Measurements from ENCODE around the gene TRIOBP. TPM values are rescaled to one million over a fixed set of nuclear protein-coding genes. Genes with fewer than 3 reads are reported as not detected.

Gene TRIOBP
- total and polyA plus RNA-seq, 9 donors, result 36.4 to 61.5 (median 52.4) TPM

- H3K9me3 ChIP-seq (replicated peaks; ENCODE audit: control insufficient read depth, low read depth, low read length), result no peaks in the 10 kb centered on the region
- H3K27me3 ChIP-seq (ENCODE audit: control insufficient read depth, insufficient read depth, low read length), result no peaks in the 10 kb centered on the region
- no peak for DNase-seq
- peaks cover 75% of the 10 kb centered on the region for H3K36me3 ChIP-seq (ENCODE audit: control insufficient read depth, insufficient read depth, low read length)
- H3K27ac ChIP-seq (ENCODE audit: low read length), result no peak overlapping the region
- 92% methylated on average over 9 of the region's 11 CpGs for WGBS (ENCODE audit: insufficient coverage)
- no peak overlapping the region for H3K4me3 ChIP-seq (ENCODE audit: low read length)
- no peaks in the 10 kb centered on the region for H3K4me1 ChIP-seq (ENCODE audit: control insufficient read depth, insufficient read depth, low read length)
Observed at GRCh38 chr22:37759281-37759680, 62.4 kb downstream of the TRIOBP start.

GRCh38 chr22:37760152-37760551 lies 63.3 kb downstream of the TRIOBP start:
- H3K4me1 ChIP-seq (ENCODE audit: control insufficient read depth, insufficient read depth, low read length), result peaks cover 4% of the 10 kb centered on the region
- H3K27ac ChIP-seq (ENCODE audit: low read length), result no peak overlapping the region
- WGBS (ENCODE audit: insufficient coverage), result no CpG with 5 or more reads among the region's 3 CpGs
- peaks cover 67% of the 10 kb centered on the region for H3K36me3 ChIP-seq (ENCODE audit: control insufficient read depth, insufficient read depth, low read length)
- H3K27me3 ChIP-seq (ENCODE audit: control insufficient read depth, insufficient read depth, low read length), result no peaks in the 10 kb centered on the region
- DNase-seq, result no peak
- H3K9me3 ChIP-seq (replicated peaks; ENCODE audit: control insufficient read depth, low read depth, low read length), result no peaks in the 10 kb centered on the region
- no peak overlapping the region for H3K4me3 ChIP-seq (ENCODE audit: low read length)

GRCh38 chr22:37762389-37762836 lies 65.6 kb downstream of the TRIOBP start:
- Histone ChIP-seq H3K4me1 (ENCODE audit: control insufficient read depth, insufficient read depth, low read length) (peaks cover 4% of the 10 kb centered on the region), H3K4me3 (ENCODE audit: low read length) (no peak overlapping the region), H3K9me3 (replicated peaks; ENCODE audit: control insufficient read depth, low read depth, low read length) (no peaks in the 10 kb centered on the region), H3K27ac (ENCODE audit: low read length) (no peak overlapping the region), H3K27me3 (ENCODE audit: control insufficient read depth, insufficient read depth, low read length) (no peaks in the 10 kb centered on the region), H3K36me3 (ENCODE audit: control insufficient read depth, insufficient read depth, low read length) (peaks cover 60% of the 10 kb centered on the region)
- WGBS (ENCODE audit: insufficient coverage), result 78% methylated on average over 10 of the region's 10 CpGs
- no peak for DNase-seq

GRCh38 chr22:37763012-37763411 lies 66.2 kb downstream of the TRIOBP start:
- WGBS (ENCODE audit: insufficient coverage), result 82% methylated on average over 9 of the region's 9 CpGs
- no peak overlapping the region for H3K4me3 ChIP-seq (ENCODE audit: low read length)
- peaks cover 60% of the 10 kb centered on the region for H3K36me3 ChIP-seq (ENCODE audit: control insufficient read depth, insufficient read depth, low read length)
- DNase-seq, result no peak
- H3K4me1 ChIP-seq (ENCODE audit: control insufficient read depth, insufficient read depth, low read length), result peaks cover 4% of the 10 kb centered on the region
- no peaks in the 10 kb centered on the region for H3K27me3 ChIP-seq (ENCODE audit: control insufficient read depth, insufficient read depth, low read length)
- no peaks in the 10 kb centered on the region for H3K9me3 ChIP-seq (replicated peaks; ENCODE audit: control insufficient read depth, low read depth, low read length)
- H3K27ac ChIP-seq (ENCODE audit: low read length), result no peak overlapping the region

- Histone ChIP-seq H3K27me3 (ENCODE audit: control insufficient read depth, insufficient read depth, low read length) (no peaks in the 10 kb centered on the region), H3K4me3 (ENCODE audit: low read length) (no peak overlapping the region), H3K4me1 (ENCODE audit: control insufficient read depth, insufficient read depth, low read length) (peaks cover 4% of the 10 kb centered on the region), H3K36me3 (ENCODE audit: control insufficient read depth, insufficient read depth, low read length) (peaks cover 59% of the 10 kb centered on the region), H3K9me3 (replicated peaks; ENCODE audit: control insufficient read depth, low read depth, low read length) (no peaks in the 10 kb centered on the region), H3K27ac (ENCODE audit: low read length) (no peak overlapping the region)
- 83% methylated on average over 13 of the region's 16 CpGs for WGBS (ENCODE audit: insufficient coverage)
- DNase-seq, result no peak
Observed at GRCh38 chr22:37763652-37764051, 66.8 kb downstream of the TRIOBP start.

GRCh38 chr22:37764622-37765021 lies 67.8 kb downstream of the TRIOBP start:
- H3K27me3 ChIP-seq (ENCODE audit: control insufficient read depth, insufficient read depth, low read length), result no peaks in the 10 kb centered on the region
- DNase-seq, result no peak
- no peaks in the 10 kb centered on the region for H3K9me3 ChIP-seq (replicated peaks; ENCODE audit: control insufficient read depth, low read depth, low read length)
- H3K4me3 ChIP-seq (ENCODE audit: low read length), result no peak overlapping the region
- H3K4me1 ChIP-seq (ENCODE audit: control insufficient read depth, insufficient read depth, low read length), result peaks cover 4% of the 10 kb centered on the region
- no peak overlapping the region for H3K27ac ChIP-seq (ENCODE audit: low read length)
- peaks cover 58% of the 10 kb centered on the region for H3K36me3 ChIP-seq (ENCODE audit: control insufficient read depth, insufficient read depth, low read length)
- 72% methylated on average over 3 of the region's 6 CpGs for WGBS (ENCODE audit: insufficient coverage)

- Histone ChIP-seq H3K27ac (ENCODE audit: low read length) (no peak overlapping the region), H3K27me3 (ENCODE audit: control insufficient read depth, insufficient read depth, low read length) (no peaks in the 10 kb centered on the region), H3K4me1 (ENCODE audit: control insufficient read depth, insufficient read depth, low read length) (peaks cover 4% of the 10 kb centered on the region), H3K36me3 (ENCODE audit: control insufficient read depth, insufficient read depth, low read length) (peaks cover 55% of the 10 kb centered on the region), H3K9me3 (replicated peaks; ENCODE audit: control insufficient read depth, low read depth, low read length) (no peaks in the 10 kb centered on the region), H3K4me3 (ENCODE audit: low read length) (no peak overlapping the region)
- WGBS (ENCODE audit: insufficient coverage), result 90% methylated on average over 10 of the region's 13 CpGs
- DNase-seq, result no peak
Observed at GRCh38 chr22:37765498-37765897, 68.7 kb downstream of the TRIOBP start.

- no peaks in the 10 kb centered on the region for H3K27me3 ChIP-seq (ENCODE audit: control insufficient read depth, insufficient read depth, low read length)
- no peaks in the 10 kb centered on the region for H3K9me3 ChIP-seq (replicated peaks; ENCODE audit: control insufficient read depth, low read depth, low read length)
- peaks cover 4% of the 10 kb centered on the region for H3K4me1 ChIP-seq (ENCODE audit: control insufficient read depth, insufficient read depth, low read length)
- peaks cover 54% of the 10 kb centered on the region for H3K36me3 ChIP-seq (ENCODE audit: control insufficient read depth, insufficient read depth, low read length)
- 88% methylated on average over 2 of the region's 8 CpGs for WGBS (ENCODE audit: insufficient coverage)
- H3K27ac ChIP-seq (ENCODE audit: low read length), result no peak overlapping the region
- H3K4me3 ChIP-seq (ENCODE audit: low read length), result no peak overlapping the region
- DNase-seq, result no peak
Observed at GRCh38 chr22:37765953-37766576, 69.2 kb downstream of the TRIOBP start.

- WGBS (ENCODE audit: insufficient coverage), result 93% methylated on average over 3 of the region's 3 CpGs
- Histone ChIP-seq H3K27ac (ENCODE audit: low read length) (no peak overlapping the region), H3K4me3 (ENCODE audit: low read length) (no peak overlapping the region), H3K9me3 (replicated peaks; ENCODE audit: control insufficient read depth, low read depth, low read length) (no peaks in the 10 kb centered on the region), H3K4me1 (ENCODE audit: control insufficient read depth, insufficient read depth, low read length) (peaks cover 4% of the 10 kb centered on the region), H3K27me3 (ENCODE audit: control insufficient read depth, insufficient read depth, low read length) (no peaks in the 10 kb centered on the region), H3K36me3 (ENCODE audit: control insufficient read depth, insufficient read depth, low read length) (peaks cover 67% of the 10 kb centered on the region)
- no peak for DNase-seq
Observed at GRCh38 chr22:37768273-37768672, 71.4 kb downstream of the TRIOBP start.

GRCh38 chr22:37769056-37769455 lies 72.2 kb downstream of the TRIOBP start:
- no peak overlapping the region for H3K4me3 ChIP-seq (ENCODE audit: low read length)

GRCh38 chr22:37771081-37771480 lies 74.2 kb downstream of the TRIOBP start:
- H3K4me1 ChIP-seq (ENCODE audit: control insufficient read depth, insufficient read depth, low read length), result no peaks in the 10 kb centered on the region
- no peaks in the 10 kb centered on the region for H3K9me3 ChIP-seq (replicated peaks; ENCODE audit: control insufficient read depth, low read depth, low read length)
- H3K27me3 ChIP-seq (ENCODE audit: control insufficient read depth, insufficient read depth, low read length), result no peaks in the 10 kb centered on the region
- H3K36me3 ChIP-seq (ENCODE audit: control insufficient read depth, insufficient read depth, low read length), result peaks cover 71% of the 10 kb centered on the region
- WGBS (ENCODE audit: insufficient coverage), result 60% methylated on average over 1 of the region's 4 CpGs
- H3K4me3 ChIP-seq (ENCODE audit: low read length), result no peak overlapping the region
- DNase-seq, result no peak
- H3K27ac ChIP-seq (ENCODE audit: low read length), result no peak overlapping the region

More at GRCh38 chr22:37769056-37769455, 72.2 kb downstream of the TRIOBP start:
- Histone ChIP-seq H3K4me1 (ENCODE audit: control insufficient read depth, insufficient read depth, low read length) (peaks cover 4% of the 10 kb centered on the region), H3K27me3 (ENCODE audit: control insufficient read depth, insufficient read depth, low read length) (no peaks in the 10 kb centered on the region), H3K27ac (ENCODE audit: low read length) (no peak overlapping the region), H3K9me3 (replicated peaks; ENCODE audit: control insufficient read depth, low read depth, low read length) (no peaks in the 10 kb centered on the region), H3K36me3 (ENCODE audit: control insufficient read depth, insufficient read depth, low read length) (peaks cover 67% of the 10 kb centered on the region)
- WGBS (ENCODE audit: insufficient coverage), result 94% methylated on average over 22 of the region's 24 CpGs
- DNase-seq, result no peak
